DOHH2 (cell line): ENCODE measurements around the gene CNTNAP2.
"Not testable (repeated sequence)": the region's sequence is repeated elsewhere in the genome, so short reads cannot be mapped to it uniquely, and the experiment has no call there.

Experiments
- H3F3A ChIP-seq: fragments of 200-600 bp; sonication (generic), shearing (Covaris generic); 2 replicates; pipeline ENCODE4 v1.6.0; 2016; ENCODE audit warnings: antibody characterized with exemption, mild to moderate bottlenecking; ENCODE audit not compliant: control insufficient read depth, insufficient read depth
- H3K27ac ChIP-seq: fragments of 200-600 bp; sonication (generic); 2 replicates; pipeline ENCODE4 v1.5.1; 2014; ENCODE audit warnings: low read depth, mild to moderate bottlenecking, low read length, moderate library complexity
- H3K27me3 ChIP-seq: fragments of 200-600 bp; sonication (generic); 2 replicates; pipeline ENCODE4 v1.6.1; 2014; ENCODE audit warnings: mild to moderate bottlenecking, low read length, mixed read lengths; ENCODE audit not compliant: control insufficient read depth
- H3K36me3 ChIP-seq: fragments of 200-600 bp; sonication (generic); 2 replicates; pipeline ENCODE4 v1.6.1; 2014; ENCODE audit warnings: mild to moderate bottlenecking, low read length, moderate library complexity, mixed read lengths; ENCODE audit not compliant: control insufficient read depth
- H3K4me1 ChIP-seq: fragments of 200-600 bp; sonication (generic); 2 replicates; pipeline ENCODE4 v1.6.1; 2014; ENCODE audit warnings: mild to moderate bottlenecking, low read length, mixed read lengths; ENCODE audit not compliant: control insufficient read depth
- H3K4me2 ChIP-seq: fragments of 200-600 bp; sonication (generic); 2 replicates; pipeline ENCODE4 v1.6.0; 2014; ENCODE audit warnings: mild to moderate bottlenecking, low read length, moderate library complexity
- H3K4me3 ChIP-seq: fragments of 200-600 bp; sonication (generic); 2 replicates; pipeline ENCODE4 v1.5.1; 2014; ENCODE audit warnings: mild to moderate bottlenecking, low read length, mixed read lengths
- H3K79me2 ChIP-seq: fragments of 200-600 bp; sonication (generic); 2 replicates; pipeline ENCODE4 v1.6.1; 2014; ENCODE audit warnings: mild to moderate bottlenecking, low read length, mixed read lengths; ENCODE audit not compliant: control insufficient read depth
- H3K9me2 ChIP-seq: fragments of 200-600 bp; sonication (generic); replicated peaks from 2 replicates; pipeline ENCODE4 v1.6.1; 2014; ENCODE audit warnings: mild to moderate bottlenecking, low read length, mixed read lengths; ENCODE audit not compliant: control insufficient read depth
- H3K9me3 ChIP-seq: fragments of 200-600 bp; sonication (generic); 2 replicates; pipeline ENCODE4 v1.6.1; 2014; ENCODE audit warnings: antibody characterized with exemption, low read length, mixed read lengths; ENCODE audit not compliant: control insufficient read depth, insufficient read depth
- H4K20me1 ChIP-seq: fragments of 200-600 bp; sonication (generic); 2 replicates; pipeline ENCODE4 v1.6.0; 2014; ENCODE audit warnings: low read depth, mild to moderate bottlenecking, antibody characterized with exemption, low read length, moderate library complexity; ENCODE audit not compliant: control insufficient read depth, insufficient read depth
- CTCF ChIP-seq: fragments of 200-600 bp; sonication (generic); IDR thresholded peaks from one replicate; pipeline ENCODE4 v1.5.1; 2014; ENCODE audit warnings: antibody characterized with exemption, mild to moderate bottlenecking, low read depth, low read length; ENCODE audit not compliant: poor library complexity, severe bottlenecking
- EZH2phosphoT487 ChIP-seq: fragments of 200-600 bp; sonication (generic); IDR thresholded peaks from 2 replicates; pipeline ENCODE4 v1.6.1; 2017; ENCODE audit warnings: borderline replicate concordance, mild to moderate bottlenecking, antibody characterized with exemption, low read length, moderate library complexity, mixed read lengths

Gene CNTNAP2

GRCh38 chr7:148058753-148059152 is 1942.2 kb downstream of the CNTNAP2 start:
- Histone ChIP-seq H4K20me1 (no peaks in the 10 kb centered on the region), H3K27ac (no peak overlapping the region), H3K4me3 (no peak overlapping the region), H3K79me2 (no peaks in the 10 kb centered on the region), H3K9me2 (no peaks in the 10 kb centered on the region), H3K9me3 (no peaks in the 10 kb centered on the region), H3K27me3 (no peaks in the 10 kb centered on the region), H3F3A (no peaks in the 10 kb centered on the region), H3K4me2 (no peak overlapping the region), H3K4me1 (no peaks in the 10 kb centered on the region), H3K36me3 (no peaks in the 10 kb centered on the region)
- TF ChIP-seq EZH2phosphoT487: no peak
- no peak for TF ChIP-seq CTCF

GRCh38 chr7:148060724-148061123 is 1944.1 kb downstream of the CNTNAP2 start:
- Histone ChIP-seq H3K9me3 (no peaks in the 10 kb centered on the region), H3K4me2 (no peak overlapping the region), H3F3A (no peaks in the 10 kb centered on the region), H3K9me2 (no peaks in the 10 kb centered on the region), H3K36me3 (no peaks in the 10 kb centered on the region), H4K20me1 (no peaks in the 10 kb centered on the region), H3K4me1 (no peaks in the 10 kb centered on the region), H3K27me3 (no peaks in the 10 kb centered on the region), H3K27ac (no peak overlapping the region), H3K79me2 (no peaks in the 10 kb centered on the region), H3K4me3 (no peak overlapping the region)
- TF ChIP-seq CTCF (no peak), EZH2phosphoT487 (no peak)

GRCh38 chr7:148078111-148078510 is 1961.5 kb downstream of the CNTNAP2 start:
- not testable (repeated sequence) for H3F3A ChIP-seq, H3K4me3 ChIP-seq, H3K79me2 ChIP-seq, H4K20me1 ChIP-seq, H3K9me3 ChIP-seq, H3K9me2 ChIP-seq, H3K4me1 ChIP-seq, H3K36me3 ChIP-seq, H3K4me2 ChIP-seq, H3K27ac ChIP-seq, H3K27me3 ChIP-seq

- H3K79me2 ChIP-seq: no peaks in the 10 kb centered on the region
- H3K4me2 ChIP-seq: no peak overlapping the region
- no peaks in the 10 kb centered on the region for H3F3A ChIP-seq
- no peak for TF ChIP-seq CTCF
- no peak for TF ChIP-seq EZH2phosphoT487
- no peaks in the 10 kb centered on the region for H3K9me2 ChIP-seq
- no peak overlapping the region for H3K27ac ChIP-seq
- no peaks in the 10 kb centered on the region for H3K9me3 ChIP-seq
- no peaks in the 10 kb centered on the region for H4K20me1 ChIP-seq
- no peaks in the 10 kb centered on the region for H3K4me1 ChIP-seq
- no peak overlapping the region for H3K4me3 ChIP-seq
- H3K36me3 ChIP-seq: no peaks in the 10 kb centered on the region
- H3K27me3 ChIP-seq: no peaks in the 10 kb centered on the region
Observed at GRCh38 chr7:148079206-148080080, 1962.8 kb downstream of the CNTNAP2 start.
